ENCODE results near the gene SMPD3.

The SMPD3 gene

DNA sequence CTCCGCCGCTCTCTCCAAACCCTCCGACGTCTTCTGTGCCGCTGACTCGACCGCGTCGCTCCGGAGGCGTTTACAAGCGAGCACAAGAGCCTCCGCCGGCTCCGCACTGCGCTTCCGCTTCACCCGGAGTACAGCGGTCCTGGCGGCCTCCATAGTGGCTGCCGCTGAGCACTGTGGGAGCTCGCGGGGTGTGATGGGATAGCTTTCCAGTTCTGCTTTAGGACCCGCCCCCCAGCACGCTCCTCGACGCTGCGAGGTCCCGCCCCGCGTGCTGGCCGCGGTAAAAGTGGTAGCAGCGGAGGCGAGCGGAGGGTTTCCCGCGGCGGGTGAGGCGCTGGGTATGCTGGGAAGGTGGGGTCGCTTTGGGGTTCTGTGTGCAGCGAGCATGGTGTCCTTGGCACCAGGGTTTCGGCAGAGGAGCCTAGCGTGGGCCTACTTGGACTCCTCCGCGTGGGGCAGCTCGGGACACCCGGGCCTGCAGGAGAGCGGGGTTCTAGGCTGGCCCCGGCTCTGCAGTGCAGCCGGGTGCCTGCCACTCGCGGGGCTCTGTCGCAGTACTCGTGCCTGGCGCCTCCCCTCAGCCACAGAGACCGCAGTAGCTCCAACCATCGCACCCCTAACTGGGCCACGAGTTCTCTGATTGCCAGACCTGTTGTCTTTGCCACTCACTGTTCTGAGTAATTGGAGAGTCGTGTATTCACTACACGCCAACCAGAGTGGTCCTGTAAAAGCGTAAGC lies 137.4 kb downstream of the SMPD3 start, which contains the start of the genes PRMT7 and SLC7A6OS:
TSS of gene PRMT7 (plus strand) at position 246 of the 738 bp plus-strand sequence. CDS start 4,961 bp downstream, outside the sequence.
TSS of gene SLC7A6OS (minus strand) at position 173 of the 738 bp plus-strand sequence. CDS start at position 153, 20 bp downstream.
- Histone ChIP-seq H3K9me3 (ENCODE audit: low read length) (no peaks in the 10 kb centered on the region), H3K4me3 (ENCODE audit: low read length) (peak within 1 kb of the TSS; percentile 86), H3K36me3 (ENCODE audit: insufficient read depth, low read length) (peaks cover 32% of the 10 kb centered on the region), H3K4me1 (ENCODE audit: insufficient read depth, low read length) (peaks cover 22% of the 10 kb centered on the region), H2AFZ (ENCODE audit: low read depth, low read length) (peak within 1 kb of the TSS; percentile 72), H3K27me3 (ENCODE audit: insufficient read depth, low read length) (no peaks in the 10 kb centered on the region)

DNA sequence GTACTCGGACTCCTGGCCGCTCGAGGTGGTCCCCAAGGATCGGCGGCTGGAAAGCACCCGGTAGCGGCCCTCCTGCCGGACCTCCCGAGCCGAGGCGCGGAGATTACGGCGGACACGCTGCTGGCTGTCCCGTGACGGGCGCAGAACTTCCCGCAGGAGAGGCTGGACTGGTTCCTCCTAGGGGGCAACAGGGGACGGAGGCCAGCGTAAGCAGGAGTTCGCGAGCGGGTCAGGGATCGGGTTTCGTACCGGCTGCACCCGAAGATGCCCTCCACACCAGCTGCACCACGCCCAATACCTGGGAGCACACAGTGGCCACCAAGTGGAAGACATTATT lies 137.9 kb downstream of the SMPD3 start:
- Histone ChIP-seq H3K27me3 (ENCODE audit: insufficient read depth, low read length) (no peaks in the 10 kb centered on the region), H3K4me1 (ENCODE audit: insufficient read depth, low read length) (peaks cover 22% of the 10 kb centered on the region), H2AFZ (ENCODE audit: low read depth, low read length) (peak overlapping the region; percentile 72), H3K36me3 (ENCODE audit: insufficient read depth, low read length) (peaks cover 32% of the 10 kb centered on the region), H3K9me3 (ENCODE audit: low read length) (no peaks in the 10 kb centered on the region), H3K4me3 (ENCODE audit: low read length) (peak overlapping the region; percentile 86)

GRCh38 chr16:68309799-68310198 lies 138.5 kb downstream of the SMPD3 start:
- Histone ChIP-seq H3K27me3 (ENCODE audit: insufficient read depth, low read length) (no peaks in the 10 kb centered on the region), H3K9me3 (ENCODE audit: low read length) (no peaks in the 10 kb centered on the region), H2AFZ (ENCODE audit: low read depth, low read length) (no peak overlapping the region), H3K36me3 (ENCODE audit: insufficient read depth, low read length) (peaks cover 32% of the 10 kb centered on the region), H3K4me1 (ENCODE audit: insufficient read depth, low read length) (peaks cover 22% of the 10 kb centered on the region), H3K4me3 (ENCODE audit: low read length) (peak overlapping the region; percentile 86)
